DMS114 treated with DMSO at 0.1 percent for 48 hours (cell line): ENCODE data around the gene CSNK1G1.
"Not testable (repeated sequence)": the region's sequence is repeated elsewhere in the genome, so short reads cannot be mapped to it uniquely, and the experiment has no call there.

ENCODE experiments used
- DNase-seq: peaks from one replicate; lab custom pipeline; 2025; ENCODE audit not compliant: unreplicated experiment; lab: John Stamatoyannopoulos, UW

Gene CSNK1G1

DNA sequence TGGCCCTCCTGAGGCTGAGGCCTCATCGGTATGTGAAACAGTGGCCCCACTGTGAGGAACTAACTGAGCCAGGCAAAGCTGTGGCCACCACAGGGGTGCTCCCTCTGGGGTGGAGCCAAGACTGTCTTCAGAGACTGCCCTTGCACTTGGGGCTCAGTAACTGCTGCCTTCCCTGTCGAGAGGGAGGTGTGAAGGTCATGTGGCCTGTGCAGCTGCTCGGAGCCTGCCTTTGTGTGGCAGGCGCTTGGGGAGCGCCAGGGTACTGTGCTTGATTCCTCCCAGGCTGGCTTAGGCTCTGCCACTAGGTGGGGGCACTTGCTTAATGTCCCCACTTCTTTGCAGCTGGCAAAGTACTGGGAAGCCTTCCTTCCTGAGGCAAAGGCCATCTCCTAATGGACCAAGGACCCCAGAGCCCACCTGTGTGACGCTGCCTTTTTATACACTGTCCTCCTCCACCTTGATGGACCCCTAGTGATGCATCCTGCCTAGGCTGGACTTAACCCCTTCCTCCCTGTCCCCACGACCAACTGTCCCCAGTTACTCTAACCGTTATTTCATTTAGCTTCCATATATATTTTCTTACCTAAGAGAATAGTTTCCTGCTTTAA lies 218.6 kb downstream of the CSNK1G1 start:
- DNase-seq = no peak

GRCh38 chr15:64136347-64136746 lies 219.6 kb downstream of the CSNK1G1 start:
- DNase-seq = no peak

- no peak for DNase-seq
Observed at GRCh38 chr15:64134345-64134829, 221.6 kb downstream of the CSNK1G1 start.

DNA sequence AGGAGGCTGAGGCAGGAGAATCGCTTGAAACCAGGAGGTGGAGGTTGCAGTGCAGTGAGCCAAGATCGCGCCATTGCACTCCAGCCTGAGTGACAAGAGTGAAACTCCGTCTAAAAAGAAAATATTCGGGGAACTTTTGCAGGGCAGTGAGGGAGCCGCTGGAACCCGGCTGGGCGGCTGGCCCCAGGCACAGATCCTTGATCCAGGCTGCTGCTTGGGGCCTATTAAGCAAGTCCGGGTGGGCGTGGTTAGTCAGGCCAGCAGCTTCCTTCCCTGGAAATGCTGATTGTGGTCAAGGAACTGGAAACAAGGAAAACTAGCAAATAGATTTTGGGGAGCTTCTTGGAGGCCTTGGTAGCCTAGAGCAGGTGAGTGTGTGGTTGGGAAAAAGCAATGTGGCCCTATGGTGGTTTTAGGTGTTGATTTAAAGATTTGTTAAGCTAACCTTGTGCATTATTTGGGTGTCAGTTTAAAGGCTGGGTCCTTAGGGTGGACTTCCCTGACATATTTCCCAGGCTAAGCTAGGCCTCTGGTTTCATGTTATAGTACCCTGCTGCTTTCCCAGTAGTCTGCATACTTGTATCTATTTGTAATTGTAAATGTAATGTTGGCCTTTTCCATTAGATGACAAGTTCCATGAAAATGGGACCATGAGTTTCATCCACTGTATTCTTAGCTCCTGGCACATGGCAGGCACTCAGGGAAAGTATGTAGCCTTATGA lies 222.2 kb downstream of the CSNK1G1 start:
- DNase-seq = no peak

DNA sequence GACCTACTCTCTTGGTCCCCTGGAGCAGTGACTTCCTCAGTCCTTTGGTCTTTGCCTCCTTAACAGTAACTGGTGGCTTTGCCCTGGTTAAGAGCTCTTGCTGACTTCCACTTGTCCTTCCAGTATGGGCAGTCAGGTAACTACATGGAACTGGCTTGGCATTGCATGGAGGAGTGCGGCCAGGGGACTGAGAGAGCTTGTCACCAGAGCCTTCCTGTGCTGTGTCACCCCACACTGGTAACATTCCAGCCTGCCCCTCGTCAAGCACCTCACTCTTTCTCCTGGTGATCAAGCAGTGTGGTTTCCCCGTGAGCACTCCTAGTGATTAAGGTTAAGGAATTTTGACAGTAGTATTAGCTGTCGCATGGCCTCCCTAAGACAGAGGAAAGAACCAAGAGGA lies 223.8 kb downstream of the CSNK1G1 start:
- DNase-seq = no peak

DNA sequence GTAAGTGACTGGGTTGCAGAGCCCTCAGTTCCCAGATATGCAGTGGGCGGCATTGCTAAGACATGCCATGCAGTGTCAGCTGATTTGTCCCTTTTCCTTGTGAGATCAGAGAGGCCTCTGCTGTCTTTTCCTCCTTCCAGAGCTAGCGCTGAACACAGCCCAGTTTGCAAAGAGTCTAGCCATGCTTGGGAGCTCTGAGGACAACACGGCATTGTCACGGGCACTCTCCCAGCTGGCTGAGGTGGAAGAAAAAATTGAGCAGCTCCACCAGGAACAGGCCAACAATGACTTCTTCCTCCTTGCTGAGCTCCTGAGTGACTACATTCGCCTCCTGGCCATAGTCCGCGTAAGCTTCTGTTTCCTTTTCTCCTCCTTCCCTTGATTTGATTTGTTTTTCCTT lies 224.4 kb downstream of the CSNK1G1 start:
- no peak for DNase-seq

- no peak for DNase-seq
Observed at GRCh38 chr15:64130159-64130558, 225.8 kb downstream of the CSNK1G1 start.

DNA sequence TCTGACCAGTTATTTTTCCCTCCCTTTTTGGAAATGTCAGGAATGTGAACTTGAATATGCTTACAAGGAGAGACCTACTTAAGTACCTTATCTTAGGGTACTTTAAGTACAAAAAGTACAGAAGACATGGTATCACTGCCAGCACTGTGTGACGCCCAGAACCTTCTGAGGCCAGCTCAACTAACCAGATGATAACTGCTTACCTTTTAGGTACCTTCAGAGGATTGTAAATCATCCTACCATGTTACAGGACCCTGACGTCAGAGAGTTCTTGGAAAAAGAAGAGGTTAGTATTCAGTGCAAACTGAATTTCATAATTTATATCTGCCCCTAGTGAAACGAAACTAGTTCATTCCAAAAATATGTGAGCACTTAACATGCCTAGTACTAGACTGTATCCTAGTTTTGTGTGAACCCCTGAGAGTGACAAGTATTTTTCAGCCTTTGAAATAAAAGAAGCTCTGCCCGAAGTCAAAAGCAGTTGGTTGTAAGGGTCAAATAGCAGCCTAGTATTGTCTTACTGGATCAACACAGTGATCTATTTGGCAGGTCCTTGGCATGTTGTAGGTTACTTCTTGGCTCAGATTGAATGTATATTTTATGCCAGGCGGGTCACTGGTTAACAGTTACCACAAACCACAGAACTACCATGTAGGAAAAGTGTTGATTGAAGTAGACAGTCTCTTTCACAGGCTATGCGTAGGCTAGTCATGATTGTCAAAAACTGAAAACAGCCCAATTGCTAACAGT lies 228.3 kb downstream of the CSNK1G1 start:
- no peak for DNase-seq

DNA sequence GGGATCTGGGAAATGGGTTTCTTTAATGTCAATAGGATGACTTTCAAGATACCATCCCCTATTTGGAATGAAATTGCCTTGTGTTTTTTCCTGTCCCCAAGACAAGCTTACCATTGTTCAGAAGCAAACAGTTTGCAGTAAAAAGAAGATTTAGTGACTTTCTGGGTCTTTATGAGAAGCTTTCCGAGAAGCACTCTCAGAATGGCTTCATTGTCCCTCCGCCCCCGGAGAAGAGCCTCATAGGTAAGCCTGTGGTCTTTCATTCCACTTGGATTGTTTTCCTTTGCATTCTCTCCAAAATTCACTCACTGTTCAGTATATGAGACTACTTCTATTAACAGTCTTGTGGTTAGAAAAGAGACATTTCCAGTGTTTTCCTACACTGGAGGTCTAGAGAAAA lies 230.0 kb downstream of the CSNK1G1 start:
- DNase-seq = no peak

- DNase-seq = no peak
Observed at GRCh38 chr15:64122936-64123351, 233.0 kb downstream of the CSNK1G1 start.

DNA sequence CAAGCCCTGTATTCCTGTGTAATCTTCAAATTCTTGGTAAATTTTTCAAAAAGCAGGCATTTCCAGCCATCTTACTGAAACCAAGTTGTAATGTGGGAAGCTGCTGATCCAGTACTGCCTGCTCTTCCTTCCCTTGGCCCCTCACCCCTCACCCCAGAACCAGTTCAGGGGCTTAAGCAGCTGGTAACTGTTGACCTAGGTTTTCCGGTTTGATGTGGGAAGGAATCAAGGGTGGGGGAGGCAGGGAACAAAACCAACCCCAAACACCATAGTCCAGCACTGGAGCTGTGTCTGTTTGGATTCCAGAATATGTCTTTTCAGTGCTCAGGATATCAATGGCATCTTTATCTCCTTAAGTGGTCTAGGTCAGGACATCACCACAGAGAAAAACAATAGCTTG lies 233.5 kb downstream of the CSNK1G1 start:
- DNase-seq = no peak

GRCh38 chr15:64121614-64122013 lies 234.4 kb downstream of the CSNK1G1 start:
- DNase-seq = no peak

GRCh38 chr15:64120322-64120721 lies 235.7 kb downstream of the CSNK1G1 start:
- DNase-seq = not testable (repeated sequence)

- DNase-seq = no peak
Observed at GRCh38 chr15:64117759-64118487, 238.1 kb downstream of the CSNK1G1 start.
